Fibroblast of the aortic adventitia (primary cell): Measurements from ENCODE around the gene ANKMY1. TPM values are rescaled to one million over a fixed set of nuclear protein-coding genes. Genes with fewer than 3 reads are reported as not detected.

ENCODE experiments used
- DNase-seq: peaks from one replicate; pipeline ENCODE4 v3.0.0-alpha.2; 2010; ENCODE audit warnings: low read depth
- H3K4me3 ChIP-seq: 2 replicates; pipeline ENCODE4 v1.5.1; 2011; ENCODE audit warnings: low read depth, mild to moderate bottlenecking, control low read depth, low read length, moderate library complexity
- CTCF ChIP-seq: IDR thresholded peaks from 2 replicates; pipeline ENCODE4 v1.5.1; 2011; ENCODE audit warnings: mild to moderate bottlenecking, low read length, control low read depth, inconsistent platforms; ENCODE audit not compliant: insufficient read depth
- total RNA-seq: library from RNA; depleted of rRNA; stranded (reverse); fragments of >200 nt; gene quantifications from 2 replicates; pipeline ENCODE4 v1.2.3, GENCODE V29; 2012; ENCODE audit warnings: low replicate concordance

Gene ANKMY1
- total RNA-seq, 1 donor: 11.0 TPM

GRCh38 chr2:240454106-240454901 is 103.5 kb downstream of the ANKMY1 start:
- no peak for DNase-seq
- no peak for TF ChIP-seq CTCF
- no peak overlapping the region for H3K4me3 ChIP-seq

- no peak overlapping the region for H3K4me3 ChIP-seq
These were observed 104.2 kb downstream of the ANKMY1 start for GRCh38 chr2:240453461-240454105.

GRCh38 chr2:240452462-240453256 is 105.1 kb downstream of the ANKMY1 start:
- TF ChIP-seq CTCF: no peak
- DNase-seq: peak; percentile 22
- H3K4me3 ChIP-seq: peak overlapping the region; percentile 63

More at GRCh38 chr2:240453461-240454105, 104.2 kb downstream of the ANKMY1 start:
- no peak for DNase-seq
- no peak for TF ChIP-seq CTCF

- no peak for DNase-seq
- no peak for TF ChIP-seq CTCF
- peak overlapping the region; percentile 63 for H3K4me3 ChIP-seq
These were observed 105.9 kb downstream of the ANKMY1 start for GRCh38 chr2:240451791-240452461.

GRCh38 chr2:240451108-240451611 is 106.6 kb downstream of the ANKMY1 start:
- no peak for TF ChIP-seq CTCF
- DNase-seq: no peak
- no peak overlapping the region for H3K4me3 ChIP-seq

GRCh38 chr2:240450532-240451107 is 107.2 kb downstream of the ANKMY1 start:
- no peak for DNase-seq
- no peak overlapping the region for H3K4me3 ChIP-seq
- TF ChIP-seq CTCF: no peak
